Central memory CD4-positive, alpha-beta T cell (primary cell): ENCODE results near the gene SLC38A4.
"Not testable (repeated sequence)": the region's sequence is repeated elsewhere in the genome, so short reads cannot be mapped to it uniquely, and the experiment has no call there.

Experiments
- DNase-seq: peaks from one replicate; pipeline ENCODE4 v3.0.0; 2022
- total RNA-seq, 3 experiments: gene quantifications; one replicate each; lab custom pipeline; 2026; lab: John Stamatoyannopoulos, UW

The SLC38A4 gene
- total RNA-seq = 0 reads per million in 3 experiments

GRCh38 chr12:46825591-46826414 is at the start of gene SLC38A4:
Gene SLC38A4 (minus strand): TSS chr12:46825997. CDS start chr12:46793071, 32,926 bp downstream.
- no peak for DNase-seq

GRCh38 chr12:46875095-46875494 is 49.3 kb upstream of the SLC38A4 start:
- no peak for DNase-seq

GRCh38 chr12:46874642-46875041 is 48.8 kb upstream of the SLC38A4 start:
- no peak for DNase-seq

- no peak for DNase-seq
These were observed 46.3 kb upstream of the SLC38A4 start for GRCh38 chr12:46872135-46872534.

GRCh38 chr12:46865311-46865710 is 39.5 kb upstream of the SLC38A4 start:
- DNase-seq = no peak

- no peak for DNase-seq
These were observed 32.6 kb upstream of the SLC38A4 start for GRCh38 chr12:46858368-46858767.

GRCh38 chr12:46857486-46857885 is 31.7 kb upstream of the SLC38A4 start:
- DNase-seq = no peak

GRCh38 chr12:46855760-46856159 is 30.0 kb upstream of the SLC38A4 start:
- DNase-seq = no peak

- not testable (repeated sequence) for DNase-seq
These were observed 28.4 kb upstream of the SLC38A4 start for GRCh38 chr12:46854188-46854587.

GRCh38 chr12:46848792-46849191 is 23.0 kb upstream of the SLC38A4 start:
- DNase-seq = not testable (repeated sequence)

- no peak for DNase-seq
These were observed 21.2 kb upstream of the SLC38A4 start for GRCh38 chr12:46847001-46847400.

- DNase-seq = no peak
These were observed 18.0 kb upstream of the SLC38A4 start for GRCh38 chr12:46843811-46844210.

GRCh38 chr12:46841891-46842290 is 16.1 kb upstream of the SLC38A4 start:
- no peak for DNase-seq

- no peak for DNase-seq
These were observed 14.2 kb upstream of the SLC38A4 start for GRCh38 chr12:46839964-46840363.

GRCh38 chr12:46839232-46839631 is 13.4 kb upstream of the SLC38A4 start:
- no peak for DNase-seq

GRCh38 chr12:46835785-46836184 is 10.0 kb upstream of the SLC38A4 start:
- no peak for DNase-seq

GRCh38 chr12:46832130-46832704 is 6.4 kb upstream of the SLC38A4 start:
- no peak for DNase-seq

GRCh38 chr12:46831335-46832129 is 5.7 kb upstream of the SLC38A4 start:
- no peak for DNase-seq

- no peak for DNase-seq
These were observed 5.0 kb upstream of the SLC38A4 start for GRCh38 chr12:46830731-46831334.

GRCh38 chr12:46824709-46825108 is 1.1 kb downstream of the SLC38A4 start:
- DNase-seq = no peak

GRCh38 chr12:46818642-46819041 is 7.2 kb downstream of the SLC38A4 start:
- DNase-seq = no peak

- no peak for DNase-seq
These were observed 10.0 kb downstream of the SLC38A4 start for GRCh38 chr12:46815809-46816208.

- no peak for DNase-seq
These were observed 11.7 kb downstream of the SLC38A4 start for GRCh38 chr12:46814143-46814542.
